Epithelial cell of proximal tubule (primary cell): ENCODE results near the gene ST7. TPM values are rescaled to one million over a fixed set of nuclear protein-coding genes. Genes with fewer than 3 reads are reported as not detected.
A peak's percentile ranks its signal among the peaks of the same experiment; 100 is the strongest.

ENCODE experiments used
- DNase-seq: peaks from one replicate; pipeline ENCODE4 v3.0.0-alpha.2; 2011; ENCODE audit warnings: low read depth
- H3K4me3 ChIP-seq: 2 replicates; pipeline ENCODE4 v1.5.1; 2011; ENCODE audit warnings: low read depth, mild to moderate bottlenecking, low read length
- CTCF ChIP-seq: conservative IDR thresholded peaks from 2 replicates; pipeline ENCODE4 v1.5.1; 2012; ENCODE audit warnings: low read depth, mild to moderate bottlenecking, low read length
- total RNA-seq: library from RNA; depleted of rRNA; stranded (reverse); fragments of >200 nt; gene quantifications from 2 replicates; pipeline ENCODE4 v1.2.3, GENCODE V29; 2015

Gene ST7
- total RNA-seq, 1 donor from 2014 or later: 19.4 TPM

- no peak overlapping the region for H3K4me3 ChIP-seq
- DNase-seq: no peak
- no peak for TF ChIP-seq CTCF
These were observed 170.1 kb downstream of the ST7 start for GRCh38 chr7:117123311-117123926.

GRCh38 chr7:117124591-117125220 lies 171.4 kb downstream of the ST7 start:
- TF ChIP-seq CTCF: no peak
- DNase-seq: peak; percentile 94
- H3K4me3 ChIP-seq: no peak overlapping the region

GRCh38 chr7:117126676-117127075 lies 173.4 kb downstream of the ST7 start:
- no peak for TF ChIP-seq CTCF
- DNase-seq: no peak

GRCh38 chr7:117127585-117128168 lies 174.4 kb downstream of the ST7 start:
- no peak overlapping the region for H3K4me3 ChIP-seq
- no peak for DNase-seq
- peak; percentile 80 for TF ChIP-seq CTCF

More at GRCh38 chr7:117126676-117127075, 173.4 kb downstream of the ST7 start:
- H3K4me3 ChIP-seq: no peak overlapping the region

- no peak for DNase-seq
- H3K4me3 ChIP-seq: no peak overlapping the region
- no peak for TF ChIP-seq CTCF
These were observed 176.2 kb downstream of the ST7 start for GRCh38 chr7:117129521-117129955.

GRCh38 chr7:117130262-117130661 lies 177.0 kb downstream of the ST7 start:
- no peak for DNase-seq

More at GRCh38 chr7:117130262-117130661, 177.0 kb downstream of the ST7 start:
- TF ChIP-seq CTCF: no peak
- H3K4me3 ChIP-seq: no peak overlapping the region
